Measurements from ENCODE around the gene MAPK8.

- TF ChIP-seq CTCF (conservative IDR thresholded peaks at IDR 0.05) (no peak), EZH2 (IDR thresholded peaks at IDR 0.05; ENCODE audit: low read depth) (no peak)
Observed at GRCh38 chr10:48288661-48289060, 17.8 kb upstream of the MAPK8 start.

Measured in PC-9 (cell line).